HG03558 (cell line): ENCODE data around the gene HMX2.

ENCODE experiments used
- ATAC-seq: cut with Tn5 transposase; IDR thresholded peaks from one replicate; pipeline ENCODE4 v1.9.1; 2021; ENCODE audit warnings: moderate number of reproducible peaks; ENCODE audit not compliant: unreplicated experiment; ENCODE audit errors: extremely low read depth

The HMX2 gene

GRCh38 chr10:123180101-123181090, 32.5 kb downstream of the HMX2 start:
- ATAC-seq: no peak

- ATAC-seq: no peak
Observed at GRCh38 chr10:123183724-123184123, 35.8 kb downstream of the HMX2 start.

- no peak for ATAC-seq
Observed at GRCh38 chr10:123187781-123188180, 39.8 kb downstream of the HMX2 start.

- no peak for ATAC-seq
Observed at GRCh38 chr10:123191886-123192285, 44.0 kb downstream of the HMX2 start.

GRCh38 chr10:123194056-123194455, 46.1 kb downstream of the HMX2 start:
- no peak for ATAC-seq
